ENCODE results near the gene PKNOX2. TPM values are rescaled to one million over a fixed set of nuclear protein-coding genes. Genes with fewer than 3 reads are reported as not detected.

The PKNOX2 gene
- total RNA-seq, 1 donor from 2014 or later, result 0.63 TPM

DNA sequence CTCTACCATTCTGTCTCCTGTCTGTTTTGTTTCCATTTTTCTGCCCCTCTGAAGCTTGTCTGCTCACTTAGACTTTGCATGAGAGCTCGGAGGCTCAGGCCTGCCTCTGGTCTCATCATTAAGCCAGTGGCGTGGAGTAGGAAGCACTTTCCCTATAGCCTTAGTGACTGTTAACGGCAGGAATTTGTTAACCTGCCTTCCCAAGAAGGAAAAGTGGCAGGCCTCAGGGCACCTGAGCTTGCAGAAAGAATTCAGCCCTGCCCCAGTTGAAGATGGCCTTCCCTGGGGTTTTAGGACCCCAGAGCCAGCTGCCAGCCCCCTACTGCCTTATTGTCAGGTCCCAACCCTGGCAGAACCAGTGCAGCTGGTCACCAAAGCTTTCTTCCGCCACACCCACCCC lies 93.2 kb downstream of the PKNOX2 start:
- no peak for ATAC-seq
- DNase-seq (ENCODE audit: low spot score), result no peak

DNA sequence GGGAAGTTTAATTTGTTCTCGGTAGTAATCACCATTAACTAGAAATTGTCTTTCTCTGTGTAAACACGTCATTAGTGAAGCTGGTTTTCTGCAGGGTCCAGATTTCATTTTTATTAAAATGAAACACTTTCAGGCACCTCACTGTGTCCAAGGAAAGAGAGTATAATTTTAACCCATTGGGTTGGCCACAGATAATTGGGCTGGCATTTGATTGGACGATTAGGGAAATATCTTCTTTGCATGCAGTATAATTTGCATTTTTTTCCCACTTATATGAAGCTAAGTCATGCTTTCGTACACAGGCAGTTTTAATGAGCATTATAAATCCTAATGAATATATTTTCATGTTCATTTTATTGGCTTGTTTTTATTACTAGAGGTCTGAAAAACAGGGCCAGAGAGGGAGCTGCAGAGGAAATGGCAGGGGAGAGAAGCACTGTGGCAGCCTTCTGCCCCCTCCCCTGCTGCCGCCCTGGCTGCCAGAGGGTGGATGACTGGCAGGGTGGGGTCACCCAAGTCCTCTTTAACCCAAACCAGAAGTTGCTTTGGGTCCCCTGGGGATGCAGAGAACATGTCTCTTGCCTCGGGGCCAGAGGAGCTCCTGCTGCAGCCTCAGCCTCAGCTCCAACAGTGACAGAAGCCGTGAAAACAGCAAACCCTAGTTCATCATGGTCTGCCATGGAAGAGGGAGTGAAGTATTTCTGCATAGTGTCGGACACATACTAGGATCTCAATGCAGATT lies 93.9 kb downstream of the PKNOX2 start:
- DNase-seq (ENCODE audit: low spot score), result no peak
- no peak for ATAC-seq

DNA sequence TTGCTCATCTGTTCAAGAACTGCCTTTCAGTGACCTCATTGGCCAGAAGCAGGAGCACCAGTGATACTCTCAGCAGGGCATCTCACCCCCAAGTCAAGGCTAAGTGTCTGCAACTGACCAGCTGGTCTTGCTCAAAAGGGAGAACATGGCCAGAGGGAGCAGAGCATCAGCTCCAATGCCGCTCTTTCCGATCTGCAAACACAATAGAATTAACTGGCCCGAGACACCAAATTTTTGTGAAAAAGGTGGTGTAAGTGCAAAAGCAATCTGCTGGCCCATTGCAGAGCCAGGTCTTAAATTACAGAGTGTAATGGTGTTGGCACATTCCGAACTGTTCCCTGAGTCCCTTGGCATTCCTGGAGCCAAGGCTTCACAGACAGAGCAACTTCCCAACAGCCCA lies 97.0 kb downstream of the PKNOX2 start:
- DNase-seq (ENCODE audit: low spot score) (no peak), ATAC-seq (no peak)

DNA sequence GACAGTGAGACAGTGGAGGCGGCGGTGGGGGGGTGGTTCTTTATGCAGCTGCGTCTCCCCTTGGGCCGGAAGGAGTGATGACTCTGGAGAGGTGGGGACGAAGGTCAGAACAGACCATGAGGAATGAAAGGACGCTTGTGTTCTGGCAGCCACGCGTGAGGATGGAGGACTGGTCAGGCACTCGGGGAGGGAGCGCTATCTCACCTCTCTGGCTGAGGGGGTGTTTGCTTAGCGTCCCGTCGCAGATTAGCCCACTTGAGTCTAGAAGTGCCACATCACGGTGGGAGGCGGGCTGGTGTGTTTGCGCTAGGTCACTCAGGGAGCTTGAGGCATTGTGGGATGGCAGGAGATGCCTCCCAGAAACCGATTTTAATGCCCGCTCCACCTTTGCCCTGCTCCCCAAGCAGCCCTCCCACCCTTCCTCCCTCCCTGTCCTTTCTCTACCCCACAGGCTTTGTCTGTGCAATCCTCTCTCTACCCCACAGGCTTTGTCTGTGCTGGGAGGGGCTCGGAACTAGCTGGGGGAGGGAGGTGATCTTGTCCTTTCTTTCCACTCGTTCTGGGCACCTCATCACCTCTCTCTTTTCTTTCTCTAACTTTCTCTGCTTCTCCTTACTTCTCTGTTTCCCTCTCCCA lies 97.8 kb downstream of the PKNOX2 start:
- DNase-seq (ENCODE audit: low spot score) (no peak), ATAC-seq (no peak)

DNA sequence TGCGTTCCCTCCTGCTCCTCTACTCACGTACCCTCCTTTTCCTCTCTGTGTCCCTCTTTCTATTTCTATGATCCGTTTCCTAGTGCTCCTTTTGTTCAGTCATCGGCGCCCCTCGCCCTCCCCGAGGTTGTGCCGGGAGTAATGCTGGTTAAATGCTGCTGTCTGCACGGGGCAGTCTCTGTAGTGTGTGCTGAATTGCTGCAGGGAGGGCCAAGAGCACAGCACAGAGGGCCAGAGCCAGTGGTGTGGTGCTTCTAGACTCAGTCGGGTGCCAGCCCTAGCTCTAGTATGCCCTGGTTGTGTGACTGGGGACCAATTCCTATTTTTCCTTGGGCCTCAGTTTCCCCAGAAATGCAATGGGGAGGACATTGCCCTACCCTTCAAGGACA lies 98.3 kb downstream of the PKNOX2 start:
- DNase-seq (ENCODE audit: low spot score) (no peak), ATAC-seq (peak; percentile 28)

DNA sequence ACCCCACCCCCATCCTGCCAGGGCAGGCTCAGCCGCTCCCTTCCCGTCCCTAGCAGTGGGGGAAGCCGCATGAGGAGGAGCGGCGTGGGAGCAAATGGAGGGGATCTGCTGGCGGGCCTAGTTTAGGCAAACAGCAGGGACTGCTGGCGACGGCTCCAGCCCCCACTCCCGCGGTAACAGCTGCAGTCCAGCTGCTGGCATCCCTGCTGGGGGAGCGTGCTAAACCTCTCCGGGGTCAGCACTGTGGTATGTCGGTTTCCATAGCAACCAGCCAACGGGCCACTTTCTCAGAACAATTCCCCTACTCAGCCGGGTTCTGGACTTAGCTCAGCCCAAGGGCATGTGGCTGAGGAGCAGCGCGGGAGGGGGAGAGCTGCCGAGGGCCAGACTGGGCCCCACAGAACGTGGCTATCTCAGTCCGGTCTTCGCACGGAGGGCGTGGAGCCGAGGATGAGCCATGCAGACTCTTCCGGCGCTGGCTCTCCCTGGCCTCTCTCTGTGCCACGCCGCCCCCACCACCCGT lies 98.8 kb downstream of the PKNOX2 start:
- DNase-seq (ENCODE audit: low spot score) (peak; percentile 48), ATAC-seq (peak; percentile 62)

DNA sequence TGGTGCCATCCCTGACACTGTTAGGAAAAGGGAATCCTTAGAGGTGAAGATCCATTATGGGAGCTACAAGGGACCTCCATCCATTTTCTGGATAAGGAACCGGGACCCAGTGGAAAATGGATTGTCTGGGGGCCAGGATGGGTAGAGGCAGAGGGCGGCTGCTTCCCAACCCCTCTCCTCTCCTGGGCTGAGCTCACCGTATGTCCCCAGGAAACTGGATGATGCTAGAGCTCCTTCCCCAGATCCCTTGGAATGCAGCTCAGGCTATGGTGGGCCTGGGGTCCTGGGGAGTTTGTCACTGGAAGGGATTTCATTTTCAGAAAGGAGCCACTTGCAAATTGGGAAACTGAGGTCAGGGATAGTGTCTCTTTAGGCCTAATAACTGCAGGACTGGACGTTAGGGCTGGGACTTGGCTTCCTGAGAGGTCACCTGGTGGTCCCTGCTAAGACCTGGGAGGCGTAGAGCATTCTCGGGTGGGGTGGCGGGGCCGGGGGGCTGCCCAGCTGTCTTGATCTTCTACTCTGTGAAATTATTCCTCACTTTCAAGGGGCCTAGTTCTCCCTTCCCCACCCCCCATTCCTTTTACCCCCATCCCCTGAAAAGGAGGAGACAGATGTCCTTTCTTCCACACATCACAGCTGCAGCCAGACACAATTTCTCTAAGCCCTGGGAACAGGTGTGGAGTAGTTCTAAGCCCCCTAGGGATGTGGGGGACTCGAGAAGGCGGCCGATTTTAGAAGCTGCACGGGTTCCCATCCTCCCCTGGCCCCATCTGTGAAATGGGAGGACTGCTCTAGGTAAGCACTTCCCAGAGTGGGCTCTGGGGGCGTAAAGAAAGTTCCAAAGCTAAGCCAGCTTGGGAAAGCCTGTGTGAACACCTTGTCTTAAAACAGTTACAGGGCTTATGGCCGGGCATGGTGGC lies 99.8 kb downstream of the PKNOX2 start:
- DNase-seq (ENCODE audit: low spot score) (no peak), ATAC-seq (no peak)

DNA sequence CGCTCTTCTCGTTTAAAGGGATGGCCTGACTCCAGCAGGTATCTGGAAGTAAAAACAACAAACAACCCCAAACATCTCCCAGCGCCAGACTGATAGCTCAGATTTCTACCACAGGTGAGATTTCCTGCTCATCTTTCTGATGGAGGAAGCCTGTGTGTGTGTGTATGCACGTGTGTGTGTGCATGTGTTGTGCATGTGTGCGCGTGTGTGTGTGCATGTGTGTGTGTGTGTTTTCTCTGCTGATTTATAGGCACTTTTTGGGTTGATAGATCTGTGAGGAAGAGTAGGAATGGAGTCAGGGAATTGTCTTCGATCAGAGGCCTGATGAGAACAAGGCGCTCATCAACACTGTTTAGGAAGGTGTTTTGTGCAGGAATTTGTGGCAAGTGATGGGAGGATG lies 103.0 kb downstream of the PKNOX2 start:
- no peak for ATAC-seq

DNA sequence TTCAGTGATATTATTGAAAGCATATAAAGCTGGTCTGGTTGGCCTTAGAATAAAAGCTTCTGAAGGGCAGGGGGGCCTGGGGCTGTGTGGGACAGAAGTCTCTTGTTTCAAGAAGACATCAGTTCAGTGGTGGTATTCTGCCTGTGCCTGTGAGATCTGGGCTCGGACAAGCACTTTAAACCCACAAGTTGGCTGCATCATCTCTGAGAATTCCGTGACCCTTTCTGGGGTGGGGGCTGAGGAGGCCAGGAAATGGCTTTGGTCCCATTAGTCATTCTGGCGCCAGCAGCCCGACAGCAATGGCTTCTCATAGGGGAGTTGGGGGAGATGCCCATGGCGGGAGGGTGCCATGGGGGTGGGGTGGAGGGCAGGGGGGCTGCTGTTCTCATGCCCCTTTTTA lies 104.1 kb downstream of the PKNOX2 start:
- ATAC-seq (no peak), DNase-seq (ENCODE audit: low spot score) (no peak)

More for the DNA sequence above, 103.0 kb downstream of the PKNOX2 start:
- DNase-seq (ENCODE audit: low spot score), result no peak

DNA sequence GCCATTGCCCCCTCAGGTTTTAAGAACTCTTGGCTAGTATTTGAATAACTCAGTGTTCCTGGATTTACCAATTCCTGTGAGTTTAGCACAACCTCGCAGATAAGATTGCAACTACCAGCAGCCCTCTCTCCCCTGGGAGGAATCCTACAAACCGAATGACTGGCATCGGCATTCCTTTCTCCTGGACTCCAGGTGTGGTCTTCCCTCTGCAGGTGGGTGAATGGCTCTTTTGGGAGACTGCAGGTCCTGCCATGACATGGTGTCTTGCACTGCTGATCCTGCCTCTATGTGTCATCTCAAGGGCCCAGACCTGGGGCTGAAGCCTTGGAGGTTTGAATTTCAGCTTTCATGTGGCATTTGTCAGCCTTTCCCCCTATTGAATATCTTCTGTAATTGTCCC lies 105.6 kb downstream of the PKNOX2 start:
- ATAC-seq, result no peak
- no peak for DNase-seq (ENCODE audit: low spot score)

DNA sequence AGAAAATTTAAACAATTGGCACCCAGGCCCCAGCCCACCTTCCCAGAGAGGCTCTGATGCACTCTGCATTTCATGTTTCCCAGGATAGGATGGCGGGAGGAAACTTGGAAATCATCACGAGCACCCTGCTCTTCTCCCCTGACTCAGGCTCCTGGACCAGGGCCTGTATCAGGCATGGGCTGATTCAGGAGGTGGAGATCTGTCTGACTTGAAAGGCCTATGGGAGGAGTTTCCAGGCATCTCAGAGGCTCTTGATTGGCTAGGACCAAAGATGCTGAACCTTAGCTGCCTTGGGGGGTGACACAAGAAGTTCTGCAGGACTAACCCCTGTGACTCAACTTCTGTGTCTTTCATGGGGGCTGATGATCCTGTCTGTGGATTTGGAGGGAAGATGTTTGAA lies 106.2 kb downstream of the PKNOX2 start:
- no peak for DNase-seq (ENCODE audit: low spot score)
- ATAC-seq, result no peak

DNA sequence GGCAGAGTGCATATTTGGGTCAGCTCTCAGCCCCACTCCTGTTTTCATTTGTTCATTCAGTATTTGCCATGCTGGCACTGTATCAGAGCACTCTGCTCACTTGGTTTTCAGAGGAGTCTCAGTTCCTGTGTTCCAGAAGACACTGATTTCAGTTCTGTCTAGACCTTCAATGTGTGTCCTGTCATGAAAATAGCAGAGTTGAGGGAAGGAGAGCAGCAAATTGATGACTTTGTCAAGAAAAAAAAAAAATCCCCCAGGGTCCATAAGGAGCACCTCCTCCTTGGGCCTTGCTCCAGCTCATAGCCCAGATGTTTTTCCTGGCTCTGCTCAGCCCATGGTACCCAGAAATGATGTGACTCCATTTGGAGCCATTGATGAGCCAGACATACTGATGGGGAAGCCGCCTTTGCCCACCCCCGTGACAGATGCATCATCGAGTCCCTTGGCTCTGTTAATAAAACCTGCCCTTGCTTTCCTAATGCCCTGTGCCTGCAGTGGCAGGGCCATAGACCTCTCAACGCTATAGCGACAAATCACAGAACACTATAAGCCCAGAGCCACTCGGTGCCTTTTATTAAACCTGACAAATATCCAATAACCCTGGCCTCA lies 107.0 kb downstream of the PKNOX2 start:
- ATAC-seq, result no peak
- no peak for DNase-seq (ENCODE audit: low spot score)

DNA sequence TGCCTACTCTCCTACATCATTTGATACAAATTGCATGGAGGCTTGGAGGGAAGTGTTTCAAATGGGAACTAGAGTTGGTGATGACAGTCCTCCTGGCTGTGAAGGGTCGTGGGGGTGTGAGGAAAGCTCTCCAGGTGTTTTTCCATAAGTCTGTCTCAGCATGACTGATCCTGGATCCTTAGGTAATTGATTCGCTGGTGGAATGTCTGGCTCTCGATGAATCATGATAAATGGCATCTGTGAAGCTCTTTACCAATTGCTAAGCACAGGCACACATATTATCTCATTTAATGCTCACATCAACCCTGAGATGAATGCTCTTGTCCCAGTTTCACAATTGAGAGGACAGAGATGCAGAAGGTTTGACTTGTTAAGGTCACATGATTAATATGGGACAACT lies 107.5 kb downstream of the PKNOX2 start:
- no peak for DNase-seq (ENCODE audit: low spot score)
- no peak for ATAC-seq

DNA sequence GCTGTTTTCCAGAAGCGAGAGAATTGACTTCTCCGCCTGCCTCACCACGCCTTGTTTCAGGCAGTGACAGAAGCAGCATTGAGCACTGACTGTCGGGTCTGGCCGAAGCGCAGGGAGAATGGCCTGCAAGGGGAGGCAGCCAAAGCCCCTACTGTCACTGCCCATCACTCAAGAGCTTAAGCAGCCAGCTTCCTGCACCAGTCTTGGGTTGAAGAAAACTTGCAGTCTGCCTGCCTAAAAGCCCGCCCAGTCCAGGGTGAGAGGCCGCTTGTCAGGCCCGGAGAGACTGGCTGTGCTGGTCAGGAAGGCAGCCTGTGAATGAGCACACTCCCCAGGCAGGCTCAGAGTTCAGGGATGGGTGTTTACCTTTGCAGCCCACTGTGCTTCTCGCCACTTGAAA lies 108.3 kb downstream of the PKNOX2 start:
- ATAC-seq, result no peak

DNA sequence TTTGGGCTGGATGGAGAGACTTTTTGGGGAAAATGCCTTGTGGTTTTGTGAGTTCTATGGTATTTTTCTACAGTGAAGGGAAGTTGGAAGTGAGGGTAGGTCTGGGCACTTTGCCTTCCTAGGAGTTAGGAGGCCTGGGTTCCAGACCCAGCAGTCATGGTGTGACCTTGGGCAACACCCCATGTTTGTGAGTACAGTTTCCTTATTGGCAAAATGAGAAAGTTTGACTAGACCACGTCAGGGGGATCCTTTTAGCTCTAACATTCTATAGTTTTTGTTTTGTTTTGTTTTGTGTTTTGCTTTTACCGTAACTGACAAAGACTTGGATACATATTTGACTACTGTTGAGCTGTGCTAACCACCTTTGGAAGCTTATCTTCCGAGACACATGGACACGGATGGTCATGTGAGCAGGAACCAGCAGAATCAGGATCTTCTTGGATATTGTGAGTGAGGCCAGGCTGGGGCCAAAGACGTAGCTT lies 109.0 kb downstream of the PKNOX2 start:
- ATAC-seq, result no peak
- no peak for DNase-seq (ENCODE audit: low spot score)

More for the DNA sequence above, 108.3 kb downstream of the PKNOX2 start:
- DNase-seq (ENCODE audit: low spot score), result no peak

DNA sequence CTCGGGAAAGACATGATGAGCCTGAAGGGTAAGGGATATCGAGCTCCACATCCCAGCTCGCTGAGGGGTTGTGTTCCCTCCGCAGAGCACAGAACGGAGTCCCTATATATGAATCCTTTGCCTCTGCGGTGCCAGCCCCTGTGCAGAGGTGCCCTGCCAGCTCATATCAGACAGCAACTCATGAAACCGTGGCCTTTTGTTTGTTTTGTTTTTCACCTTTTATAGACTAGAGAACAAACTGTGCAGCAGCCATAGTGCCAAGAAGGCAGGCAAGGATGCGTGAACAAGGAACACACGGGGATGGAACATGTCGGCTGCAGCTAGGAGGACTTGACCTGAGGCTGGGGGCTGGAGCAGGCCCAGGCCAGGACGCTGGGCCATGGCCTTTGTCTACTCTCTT lies 109.8 kb downstream of the PKNOX2 start:
- no peak for ATAC-seq

DNA sequence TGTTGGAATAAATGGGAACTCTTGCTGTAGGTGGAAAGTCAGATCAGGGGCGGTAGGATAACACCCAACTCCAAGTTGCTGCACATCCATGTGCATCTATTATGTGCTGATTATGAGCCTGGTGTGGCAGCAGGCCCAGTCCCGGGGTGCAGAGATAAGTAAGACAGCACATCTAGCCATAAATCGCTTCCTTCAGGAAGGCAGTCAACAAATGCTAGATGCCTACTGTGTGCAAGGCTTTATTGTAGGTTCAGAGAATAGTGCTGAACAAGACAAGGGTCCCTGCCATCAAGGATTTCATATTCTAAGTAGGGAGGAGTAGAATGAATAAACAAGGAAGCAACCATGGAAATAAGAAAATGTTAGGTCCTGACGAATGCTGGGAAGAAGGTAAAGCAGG lies 110.2 kb downstream of the PKNOX2 start:
- ATAC-seq, result no peak
- no peak for DNase-seq (ENCODE audit: low spot score)

More for the DNA sequence above, 109.8 kb downstream of the PKNOX2 start:
- no peak for DNase-seq (ENCODE audit: low spot score)

DNA sequence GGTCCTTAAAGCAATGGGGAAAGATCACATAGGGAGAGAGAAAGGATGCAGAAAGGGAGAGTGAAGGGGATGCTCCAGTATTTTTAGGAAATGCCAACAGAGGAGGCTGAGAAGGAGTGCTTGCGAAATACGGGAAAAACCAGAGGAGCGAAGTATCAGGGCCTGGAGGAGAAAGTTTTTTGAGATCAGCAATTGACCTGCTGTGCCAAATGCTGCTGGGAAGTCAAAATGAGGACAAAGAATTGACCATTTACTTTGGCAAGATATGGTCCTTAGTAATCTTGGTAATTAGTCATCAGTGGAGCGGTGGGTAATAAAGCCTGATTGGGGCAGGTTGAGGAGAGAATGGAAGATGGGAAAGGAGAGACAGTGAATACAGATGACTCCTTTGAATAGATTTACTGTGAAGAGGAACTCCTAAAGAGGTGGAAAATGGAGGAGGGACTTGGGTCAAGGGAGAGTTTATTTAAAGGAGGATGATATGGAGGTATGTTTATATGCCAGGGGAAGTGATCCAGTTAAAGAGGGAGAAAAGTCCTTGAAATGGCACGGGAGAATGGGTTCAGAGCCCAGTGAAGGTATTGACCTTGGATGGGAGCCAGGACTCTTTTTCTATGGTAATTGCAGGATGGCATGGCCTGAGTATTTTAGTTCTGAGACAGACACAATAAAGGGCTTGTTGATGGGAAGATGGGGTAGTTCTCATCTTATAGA lies 111.5 kb downstream of the PKNOX2 start:
- no peak for DNase-seq (ENCODE audit: low spot score)
- ATAC-seq, result peak; percentile 70

DNA sequence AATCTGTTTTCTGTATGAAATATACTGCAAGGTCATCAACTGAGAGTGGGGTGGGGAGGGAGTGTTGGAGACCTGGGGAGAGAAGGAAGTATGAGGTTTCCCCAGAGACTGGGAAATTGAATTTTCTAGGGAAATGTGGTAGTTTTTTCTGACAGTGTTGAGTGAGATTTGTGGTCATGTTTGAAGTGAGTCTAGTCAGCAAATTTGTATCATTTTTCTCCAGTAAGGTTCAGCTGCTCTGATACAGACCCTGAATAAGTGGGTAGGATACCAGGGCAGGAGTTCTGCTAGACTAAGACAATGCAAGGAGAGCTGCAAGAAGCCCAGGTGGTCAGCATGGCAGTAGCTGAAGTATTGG lies 112.0 kb downstream of the PKNOX2 start:
- no peak for ATAC-seq
- DNase-seq (ENCODE audit: low spot score), result no peak

DNA sequence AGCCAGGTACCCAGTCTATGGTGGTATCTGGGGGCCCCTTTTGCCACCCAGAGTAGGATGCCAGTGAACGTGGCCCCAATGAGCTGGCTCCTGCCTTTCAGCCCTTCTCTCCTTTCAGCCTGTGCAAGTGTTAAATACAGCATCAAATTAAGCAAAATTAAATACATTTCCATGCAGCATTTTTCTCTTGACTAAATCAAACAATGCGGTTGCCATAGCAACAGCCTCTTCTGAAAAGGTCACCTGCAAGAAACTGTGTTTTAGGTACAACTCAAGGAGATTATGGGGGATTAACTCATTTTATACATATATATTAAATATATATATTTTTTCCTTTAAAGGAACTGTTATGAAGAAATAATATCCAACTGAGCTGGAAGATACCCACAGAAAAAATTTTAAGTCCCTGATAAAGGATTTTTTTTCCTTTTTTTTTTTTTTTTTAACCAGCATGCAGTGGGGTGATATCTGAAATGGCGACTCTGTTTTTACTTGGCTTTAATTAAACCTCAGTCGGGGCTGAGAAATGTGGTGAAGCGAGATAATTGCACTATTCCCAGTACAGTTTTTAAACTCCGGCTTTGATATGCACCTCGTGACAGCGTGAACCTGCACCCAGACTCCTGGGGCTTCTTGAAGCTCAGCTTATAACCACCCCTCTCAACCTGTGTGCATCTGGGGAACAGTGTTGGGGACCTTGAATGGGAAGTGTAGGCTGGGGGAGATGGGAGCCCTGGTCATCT lies 115.3 kb downstream of the PKNOX2 start:
- ATAC-seq (no peak), DNase-seq (ENCODE audit: low spot score) (no peak)

Measured in left lobe of liver (tissue), 2 donors.